HepG2 (cell line): ENCODE measurements around the gene ZDHHC16. TPM values are rescaled to one million over a fixed set of nuclear protein-coding genes. Genes with fewer than 3 reads are reported as not detected.

ENCODE experiments used
- AGO2 ChIP-seq: fragments of 200-400 bp; formaldehyde crosslinking; optimal IDR thresholded peaks from 2 replicates; pipeline ENCODE3; 2017; ENCODE audit warnings: mild to moderate bottlenecking, low read depth, low read length, moderate library complexity
- CHD2 ChIP-seq: IDR thresholded peaks from 2 replicates; pipeline ENCODE4 v1.6.1; 2011; ENCODE audit warnings: low read depth, low read length, improper control_type of control experiment
- GFI1 ChIP-seq: sonication (generic); formaldehyde crosslinking; IDR thresholded peaks from 2 replicates; pipeline ENCODE4 v1.5.0; 2020; ENCODE audit warnings: missing genetic modification reagents, mild to moderate bottlenecking, borderline replicate concordance
- HOXD1 ChIP-seq: sonication (generic); formaldehyde crosslinking; IDR thresholded peaks from 2 replicates; pipeline ENCODE4 v1.5.0; 2020; ENCODE audit warnings: missing genetic modification reagents
- MED1 ChIP-seq: sonication (generic); formaldehyde crosslinking; IDR thresholded peaks from 2 replicates; pipeline ENCODE4 v1.4.0; 2020; ENCODE audit warnings: missing genetic modification reagents
- MIER2 ChIP-seq: IDR thresholded peaks from 2 replicates; pipeline ENCODE4 v1.6.1; 2016; ENCODE audit warnings: missing biosample characterization, missing genetic modification reagents
- MXI1 ChIP-seq: IDR thresholded peaks from 3 replicates; pipeline ENCODE4 v1.6.1; 2012; ENCODE audit warnings: low read depth, low read length, inconsistent platforms, borderline replicate concordance
- PHF8 ChIP-seq: sonication (generic); formaldehyde crosslinking; IDR thresholded peaks from 2 replicates; pipeline ENCODE4 v1.5.0; 2020; ENCODE audit warnings: missing genetic modification reagents
- PITX1 ChIP-seq: sonication (generic); formaldehyde crosslinking; IDR thresholded peaks from 2 replicates; pipeline ENCODE4 v1.5.1; 2020; ENCODE audit warnings: mild to moderate bottlenecking, missing genetic modification reagents
- REL ChIP-seq: sonication (generic); formaldehyde crosslinking; conservative IDR thresholded peaks from 2 replicates; pipeline ENCODE4 v1.8.0; 2022; ENCODE audit warnings: mild to moderate bottlenecking, missing genetic modification reagents, moderate library complexity
- REPIN1 ChIP-seq: sonication (generic); formaldehyde crosslinking; IDR thresholded peaks from 2 replicates; pipeline ENCODE4 v1.8.0; 2022; ENCODE audit warnings: missing genetic modification reagents, low read depth, mild to moderate bottlenecking, borderline replicate concordance
- SP1 ChIP-seq, 2 experiments: fragments of 450-650 bp in 1 of 2; sonication (generic) in 1 of 2; formaldehyde crosslinking in 1 of 2; IDR thresholded peaks; 2 replicates each; pipeline versions ENCODE4 v1.4.0 to v1.6.1; 2016 to 2020; ENCODE audit warnings: missing genetic modification reagents in 1 of 2
- TMF1 ChIP-seq: sonication (generic); formaldehyde crosslinking; IDR thresholded peaks from 2 replicates; pipeline ENCODE4 v1.8.1; 2022; ENCODE audit warnings: low read depth, missing genetic modification reagents
- ZNF292 ChIP-seq: sonication (generic); formaldehyde crosslinking; IDR thresholded peaks from 2 replicates; pipeline ENCODE4 v1.8.1; 2022; ENCODE audit warnings: mild to moderate bottlenecking, low read depth, missing genetic modification reagents, borderline replicate concordance
- ZNF781 ChIP-seq: sonication (generic); formaldehyde crosslinking; IDR thresholded peaks from 2 replicates; pipeline ENCODE4 v1.5.1; 2020; ENCODE audit warnings: borderline replicate concordance, mild to moderate bottlenecking, missing genetic modification reagents; ENCODE audit errors: not compliant biosample characterization
- ZNF878 ChIP-seq: sonication (generic); formaldehyde crosslinking; IDR thresholded peaks from 2 replicates; pipeline ENCODE4 v1.8.1; 2023; ENCODE audit warnings: mild to moderate bottlenecking, missing genetic modification reagents, moderate library complexity
- ZSCAN21 ChIP-seq: sonication (generic); formaldehyde crosslinking; IDR thresholded peaks from 2 replicates; pipeline ENCODE4 v1.8.0; 2022; ENCODE audit warnings: mild to moderate bottlenecking, missing genetic modification reagents, moderate library complexity, borderline replicate concordance
- polyA plus RNA-seq, 8 experiments: library from polyadenylated mRNA; depleted of rRNA in 3 of 8; stranded (reverse) in 7 of 8; unstranded in 1 of 8; fragments of >200 nt; fragmentation: Illumina TruSeq in 4 of 8; extraction: Trizol in 4 of 8; gene quantifications; 2 replicates each; pipeline versions ENCODE4 v1.2.1 to v1.2.3, GENCODE V29; 2011 to 2016; ENCODE audit warnings: low read depth in 4 of 8, missing spikeins in 1 of 8, mixed read lengths in 1 of 8; ENCODE audit not compliant: insufficient read depth in 1 of 8
- total RNA-seq, 5 experiments: library from RNA; depleted of rRNA; stranded (reverse); fragments of >200 nt; fragmentation: Illumina TruSeq; extraction: Trizol; gene quantifications; 2 replicates each; pipeline ENCODE4 v1.2.3, GENCODE V29; 2016; ENCODE audit warnings: low read depth in 1 of 5
- TF ChIP-seq, protein P1 (sequence below): sonication (generic); formaldehyde crosslinking; IDR thresholded peaks from 2 replicates; pipeline ENCODE4 v1.8.1; 2023; ENCODE audit warnings: mild to moderate bottlenecking, inconsistent platforms, moderate library complexity, missing genetic modification reagents, borderline replicate concordance
- TF ChIP-seq, protein P2 (sequence below): sonication (generic); formaldehyde crosslinking; IDR thresholded peaks from 2 replicates; pipeline ENCODE4 v1.5.0; 2020; ENCODE audit warnings: missing genetic modification reagents
- TF ChIP-seq, protein P3 (sequence below): sonication (generic); formaldehyde crosslinking; conservative IDR thresholded peaks from 2 replicates; pipeline ENCODE4 v1.4.0; 2020; ENCODE audit warnings: mild to moderate bottlenecking, missing genetic modification reagents, moderate library complexity
- TF ChIP-seq, protein P4 (sequence below): sonication (generic); formaldehyde crosslinking; IDR thresholded peaks from 2 replicates; pipeline ENCODE4 v1.9.0; 2022; ENCODE audit warnings: missing genetic modification reagents, mild to moderate bottlenecking, borderline replicate concordance

The ZDHHC16 gene
- total and polyA plus RNA-seq, 2 of the 13 experiments (the other 11 are each of a cell fraction or from before 2014, with no cell fraction given) = 40.8 to 41.8 TPM

DNA sequence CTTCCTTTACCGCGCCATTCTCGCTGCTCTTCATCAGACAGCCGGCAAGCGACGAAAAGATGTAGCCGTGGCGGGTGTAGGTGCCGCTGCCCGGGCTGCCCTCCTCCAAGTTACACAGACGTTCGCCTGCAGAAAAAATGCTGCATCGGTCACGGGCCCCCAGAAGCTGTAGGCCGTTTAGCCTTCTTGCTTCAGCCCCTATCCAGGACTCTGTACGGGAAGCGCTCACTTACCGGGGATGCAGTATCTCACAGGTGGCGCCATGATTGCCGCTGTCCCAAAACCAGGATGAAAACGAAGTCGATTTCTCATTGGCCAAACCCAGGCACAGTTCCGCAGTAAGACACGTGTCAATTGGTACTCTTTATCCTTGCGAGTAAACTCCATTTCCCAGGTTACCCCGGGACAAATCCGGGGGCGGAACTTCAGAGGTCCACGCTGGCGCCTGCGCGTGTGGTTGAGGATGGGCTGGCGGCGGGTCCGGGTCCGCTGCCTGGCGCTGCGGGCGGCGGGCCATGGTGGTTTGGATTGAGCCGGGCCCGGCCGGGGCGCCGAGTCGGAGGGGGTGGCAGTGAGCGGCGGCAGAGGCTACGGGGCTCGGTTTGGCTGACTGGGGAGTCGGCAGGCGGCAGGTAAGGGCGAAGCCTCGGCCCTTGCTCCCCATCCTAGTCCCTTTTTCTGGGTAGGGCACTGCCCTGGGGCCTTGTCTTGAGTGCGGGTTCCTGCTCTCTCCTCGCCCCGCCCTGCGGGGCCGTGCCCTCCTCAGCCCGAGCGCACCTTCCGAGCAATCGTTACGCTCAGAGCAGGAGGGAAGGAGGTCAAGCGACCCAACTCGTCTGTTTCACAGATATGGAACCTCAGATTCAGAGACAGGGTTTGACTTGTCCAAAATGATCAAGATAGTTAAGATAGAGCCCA is at the start of gene ZDHHC16, which contains the start of gene EXOSC1 (continued):
- TF ChIP-seq, protein P1, sequence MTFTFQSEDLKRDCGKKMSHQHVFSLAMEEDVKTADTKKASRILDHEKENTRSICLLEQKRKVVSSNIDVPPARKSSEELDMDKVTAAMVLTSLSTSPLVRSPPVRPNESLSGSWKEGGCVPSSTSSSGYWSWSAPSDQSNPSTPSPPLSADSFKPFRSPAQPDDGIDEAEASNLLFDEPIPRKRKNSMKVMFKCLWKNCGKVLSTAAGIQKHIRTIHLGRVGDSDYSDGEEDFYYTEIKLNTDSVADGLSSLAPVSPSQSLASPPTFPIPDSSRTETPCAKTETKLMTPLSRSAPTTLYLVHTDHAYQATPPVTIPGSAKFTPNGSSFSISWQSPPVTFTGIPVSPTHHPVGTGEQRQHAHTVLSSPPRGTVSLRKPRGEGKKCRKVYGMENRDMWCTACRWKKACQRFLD = no peak
- TF ChIP-seq HOXD1 (CRISPR knock-in tag) (peak; percentile 4; the same call in 1 of the 2 replicates), GFI1 (CRISPR knock-in tag) (peak; percentile 69; the same call in 1 of the 2 replicates), PITX1 (CRISPR knock-in tag) (peak; percentile 85; the same call in 1 of the 2 replicates), ZNF878 (CRISPR knock-in tag) (peak; percentile 42; the same call in 1 of the 2 replicates), REPIN1 (0 out of 2 replicates have a peak, but pooled peaks have one; percentile 27), CHD2 (no peak), ZSCAN21 (no peak), PHF8 (CRISPR knock-in tag) (peak; percentile 97), ZNF292 (CRISPR knock-in tag) (no peak), SP1 (IDR thresholded peaks at IDR 0.05) (no peak), SP1 (CRISPR knock-in tag; IDR thresholded peaks at IDR 0.05) (peak; percentile 76), TMF1 (CRISPR knock-in tag) (0 out of 2 replicates have a peak, but pooled peaks have one; percentile 51), MIER2 (no peak), ZNF781 (peak; percentile 44), MED1 (CRISPR knock-in tag) (peak; percentile 45), MXI1 (peak; percentile 95; the same call in 1 of the 3 replicates), REL (CRISPR knock-in tag) (0 out of 2 replicates have a peak, but pooled peaks have one; percentile 6), AGO2 (peak; percentile 46)
- TF ChIP-seq, protein P2, sequence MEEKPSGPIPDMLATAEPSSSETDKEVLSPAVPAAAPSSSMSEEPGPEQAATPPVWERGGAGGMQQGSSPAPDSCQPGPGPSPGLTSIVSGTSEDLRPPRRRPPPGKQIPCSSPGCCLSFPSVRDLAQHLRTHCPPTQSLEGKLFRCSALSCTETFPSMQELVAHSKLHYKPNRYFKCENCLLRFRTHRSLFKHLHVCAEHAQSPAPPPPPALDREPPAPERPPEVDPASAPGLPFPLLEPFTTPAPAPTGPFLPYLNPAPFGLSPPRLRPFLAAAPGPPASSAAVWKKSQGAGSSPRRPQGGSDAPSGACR = peak; percentile 70; the same call in 1 of the 2 replicates
- TF ChIP-seq, protein P3, sequence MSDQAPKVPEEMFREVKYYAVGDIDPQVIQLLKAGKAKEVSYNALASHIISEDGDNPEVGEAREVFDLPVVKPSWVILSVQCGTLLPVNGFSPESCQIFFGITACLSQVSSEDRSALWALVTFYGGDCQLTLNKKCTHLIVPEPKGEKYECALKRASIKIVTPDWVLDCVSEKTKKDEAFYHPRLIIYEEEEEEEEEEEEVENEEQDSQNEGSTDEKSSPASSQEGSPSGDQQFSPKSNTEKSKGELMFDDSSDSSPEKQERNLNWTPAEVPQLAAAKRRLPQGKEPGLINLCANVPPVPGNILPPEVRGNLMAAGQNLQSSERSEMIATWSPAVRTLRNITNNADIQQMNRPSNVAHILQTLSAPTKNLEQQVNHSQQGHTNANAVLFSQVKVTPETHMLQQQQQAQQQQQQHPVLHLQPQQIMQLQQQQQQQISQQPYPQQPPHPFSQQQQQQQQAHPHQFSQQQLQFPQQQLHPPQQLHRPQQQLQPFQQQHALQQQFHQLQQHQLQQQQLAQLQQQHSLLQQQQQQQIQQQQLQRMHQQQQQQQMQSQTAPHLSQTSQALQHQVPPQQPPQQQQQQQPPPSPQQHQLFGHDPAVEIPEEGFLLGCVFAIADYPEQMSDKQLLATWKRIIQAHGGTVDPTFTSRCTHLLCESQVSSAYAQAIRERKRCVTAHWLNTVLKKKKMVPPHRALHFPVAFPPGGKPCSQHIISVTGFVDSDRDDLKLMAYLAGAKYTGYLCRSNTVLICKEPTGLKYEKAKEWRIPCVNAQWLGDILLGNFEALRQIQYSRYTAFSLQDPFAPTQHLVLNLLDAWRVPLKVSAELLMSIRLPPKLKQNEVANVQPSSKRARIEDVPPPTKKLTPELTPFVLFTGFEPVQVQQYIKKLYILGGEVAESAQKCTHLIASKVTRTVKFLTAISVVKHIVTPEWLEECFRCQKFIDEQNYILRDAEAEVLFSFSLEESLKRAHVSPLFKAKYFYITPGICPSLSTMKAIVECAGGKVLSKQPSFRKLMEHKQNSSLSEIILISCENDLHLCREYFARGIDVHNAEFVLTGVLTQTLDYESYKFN (CRISPR knock-in tag) = no peak; the same call in 1 of the 2 replicates
- TF ChIP-seq, protein P4, sequence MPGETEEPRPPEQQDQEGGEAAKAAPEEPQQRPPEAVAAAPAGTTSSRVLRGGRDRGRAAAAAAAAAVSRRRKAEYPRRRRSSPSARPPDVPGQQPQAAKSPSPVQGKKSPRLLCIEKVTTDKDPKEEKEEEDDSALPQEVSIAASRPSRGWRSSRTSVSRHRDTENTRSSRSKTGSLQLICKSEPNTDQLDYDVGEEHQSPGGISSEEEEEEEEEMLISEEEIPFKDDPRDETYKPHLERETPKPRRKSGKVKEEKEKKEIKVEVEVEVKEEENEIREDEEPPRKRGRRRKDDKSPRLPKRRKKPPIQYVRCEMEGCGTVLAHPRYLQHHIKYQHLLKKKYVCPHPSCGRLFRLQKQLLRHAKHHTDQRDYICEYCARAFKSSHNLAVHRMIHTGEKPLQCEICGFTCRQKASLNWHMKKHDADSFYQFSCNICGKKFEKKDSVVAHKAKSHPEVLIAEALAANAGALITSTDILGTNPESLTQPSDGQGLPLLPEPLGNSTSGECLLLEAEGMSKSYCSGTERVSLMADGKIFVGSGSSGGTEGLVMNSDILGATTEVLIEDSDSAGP (CRISPR knock-in tag) = peak; percentile 87; the same call in 1 of the 2 replicates
